GM21367 (cell line): ENCODE measurements around the gene NCKAP1.

Experiments
- ATAC-seq: cut with Tn5 transposase; IDR thresholded peaks from one replicate; pipeline ENCODE4 v1.9.1; 2021; ENCODE audit not compliant: unreplicated experiment

Gene NCKAP1

DNA sequence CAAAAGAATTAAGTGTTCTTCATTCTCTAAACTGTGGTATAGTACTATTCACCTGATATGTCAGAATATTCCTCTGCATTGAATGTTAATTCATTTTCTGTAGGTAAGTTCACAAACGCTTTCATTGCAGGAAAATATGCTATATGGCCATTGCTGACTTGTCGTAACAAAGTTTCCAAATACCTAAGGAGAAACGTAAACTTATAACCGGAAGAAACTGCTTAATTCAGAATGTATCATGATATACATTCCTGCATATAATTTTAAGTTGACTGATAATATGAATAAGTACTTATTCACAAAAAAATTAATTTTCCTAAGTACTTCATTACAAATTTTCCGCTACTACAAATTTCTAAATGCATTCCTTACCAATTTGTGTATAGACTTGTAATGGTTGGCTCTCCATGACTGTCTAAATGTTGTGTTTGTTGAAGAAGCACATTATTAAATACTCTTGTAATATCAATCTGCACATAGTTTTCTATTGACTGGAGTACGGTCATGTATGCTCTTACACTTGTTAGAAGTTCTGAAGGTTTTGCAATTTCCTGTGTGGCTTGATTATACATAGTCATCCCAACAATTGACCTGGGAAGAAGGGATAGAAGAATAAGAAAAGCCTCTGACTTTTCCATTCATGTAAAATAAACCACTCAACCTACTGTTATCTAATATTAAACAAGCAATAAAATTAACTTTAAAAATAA is 85.4 kb downstream of the NCKAP1 start:
- ATAC-seq, result no peak

GRCh38 chr2:182951948-182952663 is 86.2 kb downstream of the NCKAP1 start:
- no peak for ATAC-seq

DNA sequence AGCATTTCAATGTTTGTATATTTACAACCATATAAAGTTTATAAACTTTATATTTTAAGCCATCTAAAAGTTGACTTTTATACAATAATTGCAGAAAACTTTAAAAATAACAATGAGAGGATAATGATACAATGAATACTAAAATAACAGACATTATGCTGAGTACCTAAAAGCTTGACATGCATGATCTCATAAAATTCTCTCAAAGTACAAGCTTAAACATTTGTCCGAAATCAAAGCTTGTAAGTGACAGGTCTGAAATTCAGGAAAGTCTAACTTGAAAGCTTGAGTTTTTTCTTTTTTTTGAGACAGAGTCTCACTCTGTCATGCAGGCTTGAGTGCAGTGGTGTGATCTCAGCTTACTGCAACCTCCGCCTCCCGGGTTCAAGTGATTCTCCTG is 87.7 kb downstream of the NCKAP1 start:
- no peak for ATAC-seq

- no peak for ATAC-seq
These were observed 88.6 kb downstream of the NCKAP1 start for GRCh38 chr2:182949572-182950189.

DNA sequence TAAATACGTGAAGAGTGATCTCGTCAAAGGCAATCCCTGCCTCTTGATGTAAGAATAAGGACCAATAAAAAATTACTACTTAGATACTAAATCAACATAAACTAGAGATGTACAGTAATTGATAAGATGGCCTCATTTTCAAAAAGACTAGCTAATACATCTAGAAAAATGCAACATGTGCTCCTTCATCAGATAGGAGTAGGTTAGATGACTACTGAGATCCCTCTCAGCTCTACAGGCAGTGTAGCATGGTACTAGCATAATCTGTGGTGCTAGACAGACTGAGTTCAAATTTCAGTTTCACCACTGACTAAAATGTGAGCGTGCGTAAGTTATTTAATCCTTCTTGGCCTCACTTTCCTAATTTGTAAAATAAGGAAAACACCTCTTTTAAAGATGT is 89.2 kb downstream of the NCKAP1 start:
- ATAC-seq, result no peak

GRCh38 chr2:182946958-182947369 is 91.3 kb downstream of the NCKAP1 start:
- ATAC-seq, result no peak

- no peak for ATAC-seq
These were observed 94.9 kb downstream of the NCKAP1 start for GRCh38 chr2:182943339-182943738.

- ATAC-seq, result no peak
These were observed 95.5 kb downstream of the NCKAP1 start for GRCh38 chr2:182942756-182943155.

- no peak for ATAC-seq
These were observed 96.3 kb downstream of the NCKAP1 start for GRCh38 chr2:182941919-182942318.

- no peak for ATAC-seq
These were observed 97.0 kb downstream of the NCKAP1 start for GRCh38 chr2:182941121-182941722.

DNA sequence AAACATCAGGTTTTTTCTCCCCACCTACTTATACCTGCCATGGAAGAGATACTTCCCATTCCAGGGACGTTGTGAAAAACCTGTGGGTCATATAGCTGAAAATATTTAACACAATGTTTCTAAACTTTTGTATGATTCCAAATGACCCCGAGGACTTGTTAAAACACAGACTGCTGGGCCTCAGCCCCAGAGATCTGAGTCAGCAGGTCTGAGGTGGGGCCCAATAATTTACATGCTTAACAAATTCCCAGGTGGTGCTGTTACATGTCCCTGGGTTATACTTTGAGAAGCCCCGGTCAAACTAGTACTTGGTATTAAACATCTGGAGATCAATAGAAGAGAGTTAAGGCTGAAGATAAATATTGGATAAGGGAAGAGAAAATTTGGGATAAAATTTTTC is 100.4 kb downstream of the NCKAP1 start:
- no peak for ATAC-seq

GRCh38 chr2:182933629-182934028 is 104.6 kb downstream of the NCKAP1 start:
- no peak for ATAC-seq

- no peak for ATAC-seq
These were observed 108.3 kb downstream of the NCKAP1 start for GRCh38 chr2:182929972-182930371.

DNA sequence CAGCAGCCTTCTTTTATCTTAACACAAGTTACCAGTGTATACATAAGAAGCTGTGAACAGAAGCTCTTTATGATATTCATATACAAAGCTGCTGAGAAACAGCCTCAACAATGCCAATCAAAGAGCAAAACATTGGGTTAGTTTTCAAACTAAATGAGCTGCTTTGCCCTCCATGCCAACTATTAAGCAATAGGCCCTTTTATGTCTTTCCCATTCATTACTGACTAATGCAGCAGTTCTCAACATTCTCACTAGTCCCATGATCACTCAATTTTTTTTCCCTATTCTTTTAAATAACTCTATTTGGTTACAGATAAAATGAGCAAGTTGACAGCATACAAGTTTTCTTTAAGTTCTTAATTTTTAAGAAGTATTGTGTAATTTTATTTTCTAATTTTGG is 114.0 kb downstream of the NCKAP1 start:
- no peak for ATAC-seq

DNA sequence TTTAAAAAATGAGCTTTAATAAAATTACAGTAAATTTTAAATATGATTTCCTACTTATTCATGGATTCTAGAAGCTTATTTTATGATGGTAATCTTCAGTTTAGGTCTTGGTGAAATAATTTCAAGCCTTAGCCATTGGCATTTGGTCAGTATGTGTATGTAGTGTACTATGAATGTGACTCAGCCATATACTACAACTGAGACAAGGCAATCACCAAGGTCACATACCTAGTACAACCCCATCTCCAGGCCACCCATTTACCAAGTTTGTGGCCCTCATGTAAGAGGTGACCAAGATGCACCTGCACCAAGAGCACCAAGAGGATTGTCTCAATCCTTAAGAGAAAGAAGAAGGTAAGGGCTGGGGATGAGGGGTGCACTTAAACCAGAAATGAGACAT is 117.0 kb downstream of the NCKAP1 start:
- no peak for ATAC-seq

DNA sequence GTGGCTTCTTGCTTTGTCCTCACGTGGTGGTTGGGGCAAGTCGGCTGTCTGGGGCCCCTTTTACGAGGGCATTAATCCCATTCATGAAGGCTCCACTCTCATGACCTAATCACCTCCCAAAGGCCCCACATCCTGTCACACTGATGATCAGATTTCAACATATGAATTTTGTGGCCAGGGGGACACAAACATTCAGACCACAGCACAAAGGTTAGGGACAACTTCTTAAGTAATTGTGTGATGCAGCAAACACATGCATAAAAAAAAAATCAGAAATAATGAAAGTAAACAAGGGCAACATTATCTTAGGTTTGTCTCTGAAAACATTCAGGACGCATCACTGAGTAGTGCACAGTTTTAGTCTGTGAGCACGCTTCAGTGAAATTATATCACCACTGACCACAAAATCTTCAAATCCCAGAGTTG is 117.6 kb downstream of the NCKAP1 start:
- ATAC-seq, result peak; percentile 55

GRCh38 chr2:182920089-182920488 is 118.2 kb downstream of the NCKAP1 start:
- ATAC-seq, result no peak

- ATAC-seq, result no peak
These were observed 119.2 kb downstream of the NCKAP1 start for GRCh38 chr2:182918961-182919652.

DNA sequence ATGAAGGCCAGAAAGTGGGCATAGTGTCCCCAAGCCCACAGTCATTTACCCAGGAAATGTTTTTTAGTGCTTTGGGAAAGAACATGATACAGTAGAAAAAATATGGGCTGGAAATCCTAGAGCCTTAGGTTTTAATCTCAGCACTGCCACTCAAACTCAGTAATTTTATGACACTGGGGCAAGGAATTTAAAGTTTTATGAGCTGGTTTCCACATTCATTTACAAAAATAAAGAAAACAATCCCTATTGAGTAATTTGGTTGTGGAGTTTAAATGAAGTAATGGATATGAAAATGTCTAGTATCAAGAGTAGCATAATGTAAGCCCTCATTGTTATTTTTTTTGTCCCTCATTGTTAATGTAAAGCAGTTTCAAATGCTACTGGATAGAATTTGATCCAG is 120.3 kb downstream of the NCKAP1 start:
- ATAC-seq, result no peak

GRCh38 chr2:182916417-182916816 is 121.8 kb downstream of the NCKAP1 start:
- ATAC-seq, result no peak
